ENCODE data around the gene VWA2. TPM values are rescaled to one million over a fixed set of nuclear protein-coding genes. Genes with fewer than 3 reads are reported as not detected.

VWA2 gene
- total and polyA plus RNA-seq, 9 donors: 0.04 to 4.1 (median 0.23) TPM

DNA sequence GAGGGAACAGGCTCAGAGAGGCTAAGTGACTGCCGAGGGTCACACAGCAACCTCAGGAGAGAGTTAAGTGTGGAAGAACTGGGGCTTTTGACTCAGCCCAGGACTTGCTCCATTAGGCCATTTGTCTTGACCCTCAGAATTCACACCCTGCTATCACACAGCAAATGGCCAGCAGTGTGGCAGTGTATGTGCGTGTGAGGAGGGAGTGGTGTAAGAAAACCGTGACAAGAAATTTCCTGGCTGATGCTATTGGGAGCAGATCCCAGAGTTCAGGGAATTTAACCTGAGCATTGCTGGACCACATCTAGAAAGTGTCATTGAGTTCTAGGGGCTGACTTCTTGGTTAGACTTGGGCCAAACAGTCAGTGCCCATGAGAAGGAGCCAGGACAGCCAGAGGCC, 18.4 kb downstream of the VWA2 start:
- Histone ChIP-seq H3K27ac (ENCODE audit: low read length) (no peak overlapping the region), H3K9me3 (replicated peaks; ENCODE audit: control insufficient read depth, low read depth, low read length) (no peaks in the 10 kb centered on the region), H3K4me3 (ENCODE audit: low read length) (no peak overlapping the region), H3K36me3 (ENCODE audit: control insufficient read depth, insufficient read depth, low read length) (no peaks in the 10 kb centered on the region), H3K27me3 (ENCODE audit: control insufficient read depth, insufficient read depth, low read length) (no peaks in the 10 kb centered on the region), H3K4me1 (ENCODE audit: control insufficient read depth, insufficient read depth, low read length) (no peaks in the 10 kb centered on the region)
- peak; percentile 67 for DNase-seq
- WGBS (ENCODE audit: insufficient coverage): 22% methylated on average over 2 of the region's 3 CpGs

DNA sequence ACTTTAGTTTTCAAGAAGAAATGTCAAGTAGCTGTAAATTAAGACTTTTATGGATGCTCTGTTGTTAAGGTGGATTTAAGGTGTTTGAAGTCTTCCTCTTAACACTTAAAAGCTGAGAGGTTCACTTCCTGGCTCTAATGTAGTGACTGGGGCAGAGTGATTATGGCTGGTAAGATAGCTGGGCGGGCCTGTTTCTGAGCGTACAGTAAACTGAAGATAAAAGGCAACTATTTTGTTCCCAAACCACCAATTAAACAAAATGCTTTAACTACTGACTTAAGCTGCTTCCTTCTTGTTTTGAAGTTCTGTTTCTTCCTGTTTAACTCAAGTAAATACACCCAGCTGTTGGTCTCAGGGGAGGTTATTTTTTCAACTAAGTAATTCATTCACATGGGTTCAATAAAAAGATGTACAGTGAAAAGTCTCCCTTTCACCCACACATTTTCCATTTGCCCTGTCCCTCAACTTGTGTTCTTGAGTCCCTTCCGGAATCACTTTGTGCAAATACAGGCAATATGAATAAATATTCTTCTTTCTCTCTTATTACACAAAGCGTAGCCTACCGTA, 19.3 kb downstream of the VWA2 start:
- 100% methylated on average over 1 of the region's 5 CpGs for WGBS (ENCODE audit: insufficient coverage)
- H3K9me3 ChIP-seq (replicated peaks; ENCODE audit: control insufficient read depth, low read depth, low read length): no peaks in the 10 kb centered on the region
- peak; percentile 19 for DNase-seq
- H3K27ac ChIP-seq (ENCODE audit: low read length): no peak overlapping the region
- H3K4me1 ChIP-seq (ENCODE audit: control insufficient read depth, insufficient read depth, low read length): no peaks in the 10 kb centered on the region
- H3K36me3 ChIP-seq (ENCODE audit: control insufficient read depth, insufficient read depth, low read length): no peaks in the 10 kb centered on the region
- H3K4me3 ChIP-seq (ENCODE audit: low read length): no peak overlapping the region
- no peaks in the 10 kb centered on the region for H3K27me3 ChIP-seq (ENCODE audit: control insufficient read depth, insufficient read depth, low read length)

DNA sequence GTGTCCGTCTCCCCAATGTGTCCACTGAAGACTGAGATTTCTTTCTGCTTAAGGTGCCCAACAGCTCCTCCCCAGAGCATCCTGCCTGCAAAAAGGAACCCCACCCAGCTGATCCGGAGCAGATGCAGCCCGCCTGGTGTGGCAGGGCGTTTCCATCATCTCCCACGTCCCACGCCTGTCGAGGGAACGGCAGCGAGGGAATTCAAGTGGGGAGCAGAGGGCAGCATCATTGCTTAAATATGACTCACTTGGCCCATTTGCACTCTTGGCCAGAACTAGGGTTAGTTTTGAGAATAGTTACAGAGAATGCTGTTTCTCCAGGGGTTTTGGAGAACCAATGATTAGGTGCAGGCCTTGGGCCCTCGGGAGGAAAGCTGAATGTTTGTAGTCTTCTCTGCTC, 20.8 kb downstream of the VWA2 start:
- no peaks in the 10 kb centered on the region for H3K4me1 ChIP-seq (ENCODE audit: control insufficient read depth, insufficient read depth, low read length)
- H3K36me3 ChIP-seq (ENCODE audit: control insufficient read depth, insufficient read depth, low read length): no peaks in the 10 kb centered on the region
- 77% methylated on average over 10 of the region's 10 CpGs for WGBS (ENCODE audit: insufficient coverage)
- no peaks in the 10 kb centered on the region for H3K27me3 ChIP-seq (ENCODE audit: control insufficient read depth, insufficient read depth, low read length)
- DNase-seq: no peak
- no peaks in the 10 kb centered on the region for H3K9me3 ChIP-seq (replicated peaks; ENCODE audit: control insufficient read depth, low read depth, low read length)
- H3K27ac ChIP-seq (ENCODE audit: low read length): no peak overlapping the region
- no peak overlapping the region for H3K4me3 ChIP-seq (ENCODE audit: low read length)

DNA sequence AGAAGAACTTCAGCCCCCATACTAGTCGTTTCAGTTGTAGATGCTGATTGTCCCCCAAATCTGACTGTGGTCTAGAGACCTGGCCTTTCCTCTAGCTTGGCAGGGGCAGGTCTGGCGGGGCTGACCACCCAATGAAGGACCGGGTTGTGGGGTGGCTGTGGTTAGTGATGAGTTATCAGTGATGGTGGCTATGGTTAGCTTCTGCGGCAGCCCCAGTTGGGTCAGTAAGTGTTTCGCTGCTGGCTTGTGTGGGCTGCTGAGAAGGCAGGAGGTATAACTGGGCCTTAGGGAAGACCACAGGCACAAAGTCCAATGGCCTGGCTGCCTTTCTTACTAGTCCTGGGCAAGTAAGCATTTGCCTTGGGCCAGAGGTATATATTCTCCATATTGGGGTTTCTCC, 21.3 kb downstream of the VWA2 start:
- Histone ChIP-seq H3K4me1 (ENCODE audit: control insufficient read depth, insufficient read depth, low read length) (no peaks in the 10 kb centered on the region), H3K27me3 (ENCODE audit: control insufficient read depth, insufficient read depth, low read length) (no peaks in the 10 kb centered on the region), H3K36me3 (ENCODE audit: control insufficient read depth, insufficient read depth, low read length) (no peaks in the 10 kb centered on the region), H3K9me3 (replicated peaks; ENCODE audit: control insufficient read depth, low read depth, low read length) (no peaks in the 10 kb centered on the region), H3K27ac (ENCODE audit: low read length) (no peak overlapping the region), H3K4me3 (ENCODE audit: low read length) (no peak overlapping the region)
- DNase-seq: no peak
- WGBS (ENCODE audit: insufficient coverage): 100% methylated on average over 5 of the region's 5 CpGs

DNA sequence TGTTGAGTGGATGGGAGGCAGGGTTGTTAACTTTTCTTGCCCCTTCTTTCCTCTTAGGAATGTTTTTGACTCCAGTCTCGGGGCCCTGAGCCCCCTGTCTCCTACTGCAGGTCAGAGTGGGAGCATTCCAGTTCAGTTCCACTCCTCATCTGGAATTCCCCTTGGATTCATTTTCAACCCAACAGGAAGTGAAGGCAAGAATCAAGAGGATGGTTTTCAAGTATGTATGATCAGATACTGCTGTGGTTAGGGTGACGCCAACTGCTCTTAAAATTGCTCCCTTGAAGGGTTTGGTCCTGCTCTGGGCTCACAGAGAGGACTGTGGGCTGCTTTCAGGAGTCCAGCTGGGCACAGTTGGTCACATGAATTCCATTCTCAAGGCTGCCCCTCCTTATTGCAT, 22.0 kb downstream of the VWA2 start:
- Histone ChIP-seq H3K27me3 (ENCODE audit: control insufficient read depth, insufficient read depth, low read length) (no peaks in the 10 kb centered on the region), H3K36me3 (ENCODE audit: control insufficient read depth, insufficient read depth, low read length) (no peaks in the 10 kb centered on the region), H3K4me1 (ENCODE audit: control insufficient read depth, insufficient read depth, low read length) (no peaks in the 10 kb centered on the region), H3K4me3 (ENCODE audit: low read length) (no peak overlapping the region), H3K27ac (ENCODE audit: low read length) (no peak overlapping the region), H3K9me3 (replicated peaks; ENCODE audit: control insufficient read depth, low read depth, low read length) (no peaks in the 10 kb centered on the region)
- no CpG with 5 or more reads among the region's 2 CpGs for WGBS (ENCODE audit: insufficient coverage)
- DNase-seq: no peak

GRCh38 chr10:114262496-114262895, 23.4 kb downstream of the VWA2 start:
- H3K4me3 ChIP-seq (ENCODE audit: low read length): no peak overlapping the region
- H3K27me3 ChIP-seq (ENCODE audit: control insufficient read depth, insufficient read depth, low read length): no peaks in the 10 kb centered on the region
- no peak overlapping the region for H3K27ac ChIP-seq (ENCODE audit: low read length)
- H3K36me3 ChIP-seq (ENCODE audit: control insufficient read depth, insufficient read depth, low read length): no peaks in the 10 kb centered on the region
- DNase-seq: no peak
- no peaks in the 10 kb centered on the region for H3K9me3 ChIP-seq (replicated peaks; ENCODE audit: control insufficient read depth, low read depth, low read length)
- WGBS (ENCODE audit: insufficient coverage): no CpG with 5 or more reads among the region's 4 CpGs
- H3K4me1 ChIP-seq (ENCODE audit: control insufficient read depth, insufficient read depth, low read length): no peaks in the 10 kb centered on the region

- Histone ChIP-seq H3K9me3 (replicated peaks; ENCODE audit: control insufficient read depth, low read depth, low read length) (no peaks in the 10 kb centered on the region), H3K36me3 (ENCODE audit: control insufficient read depth, insufficient read depth, low read length) (no peaks in the 10 kb centered on the region), H3K4me1 (ENCODE audit: control insufficient read depth, insufficient read depth, low read length) (no peaks in the 10 kb centered on the region), H3K27ac (ENCODE audit: low read length) (no peak overlapping the region), H3K27me3 (ENCODE audit: control insufficient read depth, insufficient read depth, low read length) (no peaks in the 10 kb centered on the region), H3K4me3 (ENCODE audit: low read length) (no peak overlapping the region)
- WGBS (ENCODE audit: insufficient coverage): no CpG with 5 or more reads among the region's 6 CpGs
- peak; percentile 68 for DNase-seq
Observed at GRCh38 chr10:114265392-114266053, 26.5 kb downstream of the VWA2 start.

GRCh38 chr10:114266521-114266920, 27.5 kb downstream of the VWA2 start:
- no peaks in the 10 kb centered on the region for H3K4me1 ChIP-seq (ENCODE audit: control insufficient read depth, insufficient read depth, low read length)
- no peaks in the 10 kb centered on the region for H3K9me3 ChIP-seq (replicated peaks; ENCODE audit: control insufficient read depth, low read depth, low read length)
- 46% methylated on average over 2 of the region's 5 CpGs for WGBS (ENCODE audit: insufficient coverage)
- DNase-seq: peak; percentile 31
- H3K27me3 ChIP-seq (ENCODE audit: control insufficient read depth, insufficient read depth, low read length): no peaks in the 10 kb centered on the region
- H3K4me3 ChIP-seq (ENCODE audit: low read length): no peak overlapping the region
- H3K36me3 ChIP-seq (ENCODE audit: control insufficient read depth, insufficient read depth, low read length): no peaks in the 10 kb centered on the region
- no peak overlapping the region for H3K27ac ChIP-seq (ENCODE audit: low read length)

- H3K36me3 ChIP-seq (ENCODE audit: control insufficient read depth, insufficient read depth, low read length): no peaks in the 10 kb centered on the region
- no peak overlapping the region for H3K27ac ChIP-seq (ENCODE audit: low read length)
- no CpG with 5 or more reads among the region's 3 CpGs for WGBS (ENCODE audit: insufficient coverage)
- no peak for DNase-seq
- no peaks in the 10 kb centered on the region for H3K9me3 ChIP-seq (replicated peaks; ENCODE audit: control insufficient read depth, low read depth, low read length)
- no peaks in the 10 kb centered on the region for H3K4me1 ChIP-seq (ENCODE audit: control insufficient read depth, insufficient read depth, low read length)
- H3K27me3 ChIP-seq (ENCODE audit: control insufficient read depth, insufficient read depth, low read length): peaks cover 8% of the 10 kb centered on the region
- H3K4me3 ChIP-seq (ENCODE audit: low read length): no peak overlapping the region
Observed at GRCh38 chr10:114271075-114271778, 32.2 kb downstream of the VWA2 start.

DNA sequence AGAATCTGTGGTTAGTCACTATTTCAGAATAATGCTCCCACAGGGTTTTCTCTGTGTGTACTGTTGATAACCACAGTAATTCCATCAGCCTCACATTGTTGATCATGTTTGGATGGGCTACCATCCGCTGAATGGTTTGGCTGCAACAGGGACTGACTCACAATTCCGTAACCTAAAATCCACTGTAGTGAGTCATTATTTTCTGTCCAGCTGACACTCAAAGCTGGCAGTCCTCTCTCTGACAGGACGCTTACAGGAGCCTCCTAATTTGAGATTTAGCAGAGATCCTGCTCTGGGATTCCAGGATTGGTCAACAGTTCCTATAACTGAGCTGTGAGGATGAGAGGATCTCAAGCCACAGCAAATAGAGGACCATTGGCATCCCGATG, 32.7 kb downstream of the VWA2 start:
- Histone ChIP-seq H3K36me3 (ENCODE audit: control insufficient read depth, insufficient read depth, low read length) (no peaks in the 10 kb centered on the region), H3K4me3 (ENCODE audit: low read length) (no peak overlapping the region), H3K9me3 (replicated peaks; ENCODE audit: control insufficient read depth, low read depth, low read length) (no peaks in the 10 kb centered on the region), H3K4me1 (ENCODE audit: control insufficient read depth, insufficient read depth, low read length) (no peaks in the 10 kb centered on the region), H3K27me3 (ENCODE audit: control insufficient read depth, insufficient read depth, low read length) (peaks cover 8% of the 10 kb centered on the region), H3K27ac (ENCODE audit: low read length) (no peak overlapping the region)
- 65% methylated on average over 2 of the region's 4 CpGs for WGBS (ENCODE audit: insufficient coverage)
- peak; percentile 75 for DNase-seq
